Activated naive CD4-positive, alpha-beta T cell treated with anti-CD3 and anti-CD28 coated beads, Interleukin-2, amount 50 U/mL, for 16 hours (primary cell): ENCODE data around the gene C1QL3.

Source experiments
- DNase-seq: peaks from one replicate; pipeline ENCODE4 v3.0.0-alpha.2; 2020

Gene C1QL3

GRCh38 chr10:16521311-16522016, at the start of gene C1QL3:
Gene C1QL3 (minus strand): TSS chr10:16521879. CDS start chr10:16521065, 814 bp downstream.
- peak; percentile 19 for DNase-seq

GRCh38 chr10:16570731-16571130, 49.1 kb upstream of the C1QL3 start:
- DNase-seq: no peak

DNA sequence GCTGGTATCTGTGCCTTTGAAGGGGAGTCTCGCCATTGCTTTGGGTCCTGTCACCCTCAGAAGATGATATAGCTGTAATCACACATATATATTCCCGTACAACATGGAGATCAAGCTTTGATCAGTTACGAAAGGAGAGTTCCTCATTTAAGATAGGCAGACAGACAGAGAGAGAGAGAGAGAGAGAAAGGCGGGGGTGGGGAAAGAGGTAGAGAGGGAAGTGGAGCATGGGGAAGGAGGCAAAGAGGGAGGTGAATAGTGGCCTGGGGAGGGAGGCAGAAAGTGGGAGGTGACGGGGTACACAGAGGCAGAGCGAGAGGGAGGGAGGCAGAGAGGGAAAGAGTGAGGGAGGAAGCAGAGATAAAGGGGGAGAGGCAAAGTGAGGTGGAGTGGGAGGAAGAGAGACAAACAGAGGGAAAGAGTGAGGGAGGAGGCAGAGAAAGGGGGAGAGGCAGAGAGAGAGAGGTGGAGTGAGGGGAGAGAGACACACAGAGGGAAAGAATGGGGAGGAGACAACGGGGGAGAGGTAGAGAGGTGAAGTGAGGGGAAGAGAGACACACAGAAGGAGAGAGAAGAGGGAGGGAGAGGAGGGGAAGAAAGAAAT, 44.6 kb upstream of the C1QL3 start:
- no peak for DNase-seq

DNA sequence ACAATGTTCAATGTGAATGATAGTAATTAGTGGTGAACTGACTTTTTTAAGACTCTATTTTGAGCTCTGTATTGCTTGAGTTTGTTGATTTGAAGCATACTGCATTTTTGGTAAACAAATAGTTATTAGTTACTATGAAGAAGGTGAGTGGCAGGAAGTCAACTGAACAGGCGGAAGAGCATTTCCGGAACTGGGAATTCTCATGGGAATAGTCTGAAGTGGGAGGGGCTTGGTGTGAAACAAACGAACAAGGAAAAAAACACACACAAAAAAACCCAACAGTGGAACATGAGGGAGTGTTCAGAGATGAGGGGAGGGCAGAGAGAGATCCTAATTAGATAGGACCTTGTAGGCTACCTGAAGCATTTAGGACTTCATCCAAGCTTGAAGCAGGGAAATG, 43.9 kb upstream of the C1QL3 start:
- no peak for DNase-seq

DNA sequence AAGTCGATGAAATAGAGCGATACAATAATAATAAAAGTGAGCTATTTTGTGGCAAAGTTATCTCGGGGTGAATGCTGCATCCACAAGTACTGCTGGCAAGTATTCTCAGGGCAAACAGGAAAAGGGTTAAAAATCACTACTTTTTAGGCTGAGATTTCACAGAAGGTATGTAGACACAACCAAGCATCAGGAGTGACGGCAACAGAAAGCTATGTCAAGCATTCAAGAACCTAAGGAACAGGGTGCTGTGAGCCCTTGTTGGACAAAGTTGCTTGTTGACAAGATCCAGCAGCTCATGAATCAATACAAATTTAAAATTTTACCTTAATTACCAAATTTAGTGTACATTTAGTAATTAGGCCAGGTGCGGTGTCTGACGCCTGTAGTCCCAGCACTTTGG, 41.2 kb upstream of the C1QL3 start:
- DNase-seq: no peak

DNA sequence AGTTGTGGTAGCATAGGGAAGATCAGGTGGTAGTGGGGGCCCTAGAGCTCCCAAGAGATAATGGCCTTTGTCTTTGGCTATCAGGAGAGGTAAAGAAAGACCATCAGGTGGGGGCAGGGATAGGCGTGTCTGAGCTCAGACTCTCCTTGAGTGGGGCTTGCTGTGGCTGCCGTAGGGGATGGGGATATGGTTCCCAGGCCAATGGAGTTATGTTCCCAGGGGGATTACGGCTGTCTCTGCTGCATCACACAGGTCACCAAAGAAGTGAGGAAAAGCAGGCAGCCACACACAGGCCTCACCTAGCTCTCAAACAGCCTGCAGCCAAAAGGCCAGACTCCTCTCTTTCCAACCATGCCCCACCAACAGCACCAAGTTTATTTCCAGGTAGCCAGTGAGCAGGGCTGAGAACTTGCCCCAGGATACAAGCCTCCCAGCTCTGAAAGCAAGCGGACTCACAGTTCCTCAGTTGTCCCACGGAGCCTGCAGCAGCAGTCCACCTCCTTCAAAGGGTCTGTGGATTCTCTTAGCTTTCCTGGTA, 37.6 kb upstream of the C1QL3 start:
- no peak for DNase-seq

- no peak for DNase-seq
Observed at GRCh38 chr10:16547973-16548372, 26.3 kb upstream of the C1QL3 start.

DNA sequence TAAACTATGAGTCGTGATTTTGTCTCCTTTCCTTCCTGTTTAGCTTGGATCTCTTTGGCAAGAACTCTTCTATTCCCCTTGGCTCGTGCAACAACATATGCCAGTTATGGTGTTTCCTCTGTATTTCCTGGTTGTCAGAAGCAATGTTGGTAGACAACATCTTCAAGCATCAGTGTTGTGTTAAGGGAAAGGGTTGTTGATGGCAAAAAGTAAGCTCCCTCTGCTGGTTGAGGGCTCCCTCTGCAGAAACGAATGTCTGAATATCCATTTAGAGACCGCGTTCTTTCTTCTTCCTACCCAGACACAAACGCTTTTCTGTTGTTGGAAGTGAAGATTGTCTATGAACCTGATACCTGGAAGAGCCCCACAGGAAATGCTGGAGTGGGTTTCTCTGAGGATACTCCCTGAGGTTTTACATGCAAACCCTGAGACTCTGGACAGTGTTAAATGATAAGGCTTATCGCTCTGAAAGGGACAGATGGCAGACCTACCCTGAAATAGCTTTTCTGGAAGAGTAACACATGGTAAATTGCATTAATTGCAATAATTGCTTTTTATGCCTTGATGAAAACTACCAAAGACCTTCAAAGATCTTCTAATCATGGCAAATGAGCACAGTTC, 23.5 kb upstream of the C1QL3 start:
- DNase-seq: no peak

DNA sequence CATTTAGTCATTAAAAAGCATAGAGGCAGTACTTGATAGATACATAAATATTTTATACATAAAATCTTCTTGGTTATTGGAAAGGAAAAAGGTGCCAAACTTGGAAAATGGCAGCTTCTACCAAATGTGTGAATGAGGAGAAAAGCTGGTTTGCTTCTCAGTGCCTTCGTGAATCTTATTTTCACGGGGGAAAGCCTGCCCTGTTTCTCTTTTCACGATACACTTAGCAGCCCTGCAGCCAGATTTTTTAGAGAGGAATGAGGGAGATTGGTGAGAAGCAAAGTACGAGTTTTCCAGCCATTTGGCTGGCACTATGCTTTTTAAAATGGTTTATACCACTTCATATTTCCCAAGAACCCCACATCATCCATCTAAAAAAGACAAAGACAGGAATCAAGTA, 22.9 kb upstream of the C1QL3 start:
- no peak for DNase-seq

DNA sequence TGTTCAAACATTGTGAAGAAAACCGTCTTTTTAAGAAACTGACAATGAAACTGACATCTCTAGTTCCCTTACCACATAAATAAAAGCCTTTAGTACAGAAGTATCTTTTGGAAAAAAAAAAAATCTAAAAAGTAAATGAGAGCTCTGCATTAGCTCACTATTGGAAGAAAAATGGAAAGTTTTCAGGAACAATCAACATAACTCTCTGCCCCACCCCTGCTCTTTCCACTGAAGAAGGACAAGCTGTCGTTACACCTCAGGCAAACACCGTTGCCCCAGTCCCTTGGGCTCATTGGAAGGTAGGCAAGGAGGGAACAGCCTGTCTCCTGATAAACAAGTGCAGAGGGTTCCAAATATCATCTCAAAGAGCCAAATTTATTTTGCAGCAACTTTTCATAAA, 22.4 kb upstream of the C1QL3 start:
- DNase-seq: no peak

DNA sequence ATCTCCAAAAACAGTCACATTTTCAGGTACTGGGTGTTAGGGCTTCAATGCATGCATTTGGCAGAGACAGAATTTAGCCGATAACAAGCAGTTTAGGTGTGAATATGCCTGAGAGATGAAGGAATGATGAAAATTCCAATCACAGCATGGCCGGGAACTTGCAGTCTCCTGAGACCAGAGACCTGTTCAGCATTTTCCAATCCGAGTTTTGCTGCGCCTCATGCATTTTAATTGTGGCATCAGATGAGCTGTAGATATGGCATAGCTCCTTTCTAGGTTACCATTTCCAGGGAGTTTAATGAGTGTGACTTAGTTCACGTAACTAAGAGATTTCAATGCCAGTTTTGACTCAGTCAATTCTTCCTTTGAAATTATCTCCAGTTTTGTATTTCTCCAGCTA, 14.5 kb upstream of the C1QL3 start:
- DNase-seq: no peak

DNA sequence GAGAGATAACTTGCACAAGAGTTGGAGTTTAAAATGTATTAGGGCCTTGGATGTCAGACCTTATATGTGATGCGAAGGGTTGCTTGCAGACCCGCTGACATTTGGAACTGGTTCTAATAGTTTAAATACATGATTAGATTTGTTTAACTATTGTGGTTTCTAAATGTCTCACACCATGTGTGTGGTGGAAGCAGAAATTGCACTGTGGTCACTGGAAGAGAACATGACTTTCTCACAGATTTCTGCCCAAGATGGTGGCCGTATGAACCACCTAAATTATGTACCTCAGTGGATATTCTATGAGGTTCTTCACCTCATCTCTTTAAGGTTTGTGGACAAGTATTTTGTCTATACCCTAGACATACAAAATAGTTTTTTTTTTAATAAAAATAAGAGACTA, 8.2 kb upstream of the C1QL3 start:
- no peak for DNase-seq

DNA sequence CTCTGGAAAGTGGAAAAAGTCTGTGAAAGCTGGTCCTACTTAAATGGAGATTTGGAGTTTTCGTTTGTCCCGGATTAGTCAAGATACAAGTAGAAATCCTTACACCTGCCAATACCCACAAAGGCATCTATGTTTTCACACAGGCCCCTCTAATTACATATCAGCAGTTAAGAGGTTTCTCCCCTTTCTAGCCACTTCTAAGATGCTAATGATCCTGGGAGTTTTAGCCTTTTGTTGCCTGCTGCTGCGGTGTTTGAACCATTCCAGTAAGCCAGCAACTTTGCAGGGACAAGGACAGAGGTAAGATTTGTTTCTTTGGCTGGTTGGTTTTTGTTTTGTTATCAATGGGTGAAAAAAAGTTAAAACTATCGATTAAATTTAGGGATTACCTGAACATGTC, 5.8 kb upstream of the C1QL3 start:
- DNase-seq: no peak

DNA sequence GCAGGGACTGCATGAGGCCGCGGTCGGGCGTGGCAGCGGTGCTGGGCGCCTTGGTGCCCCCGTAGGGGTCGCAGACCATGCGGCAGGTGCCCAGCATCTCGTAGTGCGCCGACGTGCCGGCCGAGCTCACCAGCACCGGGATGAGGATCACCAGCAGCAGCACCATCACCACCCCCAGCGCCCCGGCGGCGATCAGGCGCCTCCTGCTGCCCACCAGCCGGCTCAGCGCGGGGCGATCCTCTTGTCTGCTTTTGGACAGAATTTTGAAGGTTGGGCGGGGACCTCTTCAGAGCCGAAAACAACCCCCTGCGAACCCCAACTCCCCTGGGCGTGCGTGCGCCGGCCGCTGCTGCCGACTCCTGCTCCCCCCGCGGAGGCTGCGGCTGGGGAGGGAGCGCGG, 779 bp downstream of the C1QL3 start:
- DNase-seq: peak; percentile 11

DNA sequence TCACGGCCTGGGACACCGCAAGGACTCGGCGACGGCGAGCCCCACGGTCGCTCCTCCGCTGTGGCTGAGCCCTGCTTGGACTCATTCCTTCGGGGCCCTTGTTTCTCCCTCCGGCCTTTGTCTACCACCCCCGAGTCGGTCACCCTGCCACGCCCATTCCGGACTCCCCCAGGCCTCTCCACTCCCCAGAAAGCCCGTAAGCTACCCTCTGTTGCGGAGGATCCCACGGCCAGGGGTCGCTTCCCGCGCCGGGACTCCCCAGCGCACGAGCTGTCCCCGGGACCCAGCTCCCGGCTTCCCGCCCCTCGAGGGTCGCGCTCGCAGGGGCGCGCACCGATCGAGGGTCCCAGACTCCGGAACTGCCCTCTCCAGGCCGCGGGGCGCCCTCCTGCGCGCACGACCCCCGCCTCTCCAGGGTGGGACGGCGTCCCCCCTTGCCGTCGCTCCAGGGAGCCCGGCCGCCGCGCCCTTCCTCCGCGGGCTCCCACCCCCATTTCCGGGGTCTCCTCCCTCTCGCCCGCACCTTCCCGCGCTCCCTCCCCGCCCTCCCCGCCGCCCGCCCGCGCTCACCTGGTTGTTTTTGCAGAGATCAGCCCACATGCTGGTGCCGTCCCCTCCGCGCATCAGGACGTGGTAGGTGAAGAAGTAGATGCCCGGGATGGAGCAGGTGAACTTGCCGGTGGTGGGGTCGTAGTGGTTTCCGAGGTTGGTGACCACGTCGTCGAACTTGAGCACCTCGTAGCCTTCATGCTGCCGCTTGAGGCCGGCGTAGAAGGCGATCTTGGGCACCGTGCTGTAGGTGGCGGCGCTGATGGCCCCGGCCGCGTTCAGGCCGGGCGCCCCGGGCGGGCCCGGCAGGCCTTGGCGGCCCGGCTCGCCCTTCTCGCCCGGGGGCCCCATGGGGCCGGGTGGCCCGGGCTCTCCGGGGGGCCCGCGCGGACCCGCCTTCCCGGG, 1.5 kb downstream of the C1QL3 start:
- peak; percentile 17 for DNase-seq

DNA sequence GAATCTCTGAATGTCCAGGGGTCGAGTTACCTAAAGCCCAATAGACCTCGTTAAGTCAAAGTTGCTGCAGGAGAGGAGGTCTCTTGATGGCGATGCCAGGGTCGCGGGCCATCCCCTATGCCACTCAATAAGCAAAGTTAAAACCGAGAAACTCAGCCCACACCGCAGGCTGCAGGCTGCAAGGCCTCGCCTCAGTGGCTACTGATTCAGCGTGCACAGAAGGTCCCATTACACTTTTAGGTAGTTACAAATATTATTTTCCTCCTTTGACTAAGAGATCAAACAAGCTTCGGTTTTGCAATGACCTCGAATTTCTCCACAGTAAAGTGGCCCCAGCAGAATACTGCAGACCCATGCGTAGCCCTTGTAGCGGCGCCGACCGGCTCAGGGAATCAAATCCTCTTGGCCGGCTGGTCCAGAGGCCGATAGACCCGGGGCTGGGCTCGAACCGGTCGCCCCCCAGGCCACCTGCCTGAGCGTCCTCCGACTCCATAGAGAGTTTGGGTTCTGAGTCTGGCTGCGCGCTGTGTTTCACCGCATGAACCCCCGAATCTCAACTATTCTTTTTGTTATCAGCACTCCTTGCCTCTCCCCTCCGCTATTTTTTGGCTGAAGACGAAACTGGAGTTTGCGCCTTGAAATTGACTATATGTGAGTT, 2.3 kb downstream of the C1QL3 start:
- DNase-seq: no peak

DNA sequence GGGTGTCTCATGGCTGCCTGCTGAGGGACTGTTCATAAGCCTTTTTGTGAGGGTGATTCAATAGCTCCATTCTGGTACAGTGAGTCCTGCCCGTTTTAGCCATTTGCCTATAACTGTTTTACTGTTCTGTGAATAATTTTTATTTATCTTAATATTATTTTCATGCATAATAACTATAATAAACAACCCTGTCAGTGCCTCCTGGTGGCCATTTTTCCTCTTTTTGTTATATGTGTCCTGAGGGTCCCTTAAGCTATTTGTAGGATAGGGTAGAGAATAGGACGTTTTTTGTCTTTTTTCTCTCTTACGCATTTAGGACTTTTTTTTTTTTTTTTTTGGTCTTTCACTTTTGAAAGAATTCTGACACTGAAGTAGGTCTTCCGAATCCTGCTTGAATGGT, 2.9 kb downstream of the C1QL3 start:
- DNase-seq: no peak

- no peak for DNase-seq
Observed at GRCh38 chr10:16510843-16511242, 10.8 kb downstream of the C1QL3 start.

GRCh38 chr10:16509996-16510395, 11.7 kb downstream of the C1QL3 start:
- no peak for DNase-seq

DNA sequence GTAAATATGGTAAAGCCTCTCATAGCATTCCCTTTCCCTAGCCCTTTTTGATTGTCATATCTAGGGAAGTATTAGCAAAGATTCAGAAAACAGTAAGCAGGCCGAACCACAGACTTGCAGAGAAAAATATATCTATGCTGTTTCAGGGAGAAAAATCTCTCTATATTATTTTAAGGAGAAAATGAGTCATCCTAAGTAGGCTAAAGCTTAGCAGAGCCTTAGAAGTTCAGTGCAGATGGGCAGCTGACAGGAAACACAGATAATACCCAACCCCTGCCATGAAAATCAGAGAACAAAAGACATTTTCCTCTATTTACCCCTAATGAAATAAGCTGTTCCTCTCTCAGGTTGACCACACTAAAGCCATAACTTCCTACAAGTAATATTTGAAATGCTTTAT, 16.5 kb downstream of the C1QL3 start:
- no peak for DNase-seq

GRCh38 chr10:16497911-16498310, 23.8 kb downstream of the C1QL3 start:
- no peak for DNase-seq

DNA sequence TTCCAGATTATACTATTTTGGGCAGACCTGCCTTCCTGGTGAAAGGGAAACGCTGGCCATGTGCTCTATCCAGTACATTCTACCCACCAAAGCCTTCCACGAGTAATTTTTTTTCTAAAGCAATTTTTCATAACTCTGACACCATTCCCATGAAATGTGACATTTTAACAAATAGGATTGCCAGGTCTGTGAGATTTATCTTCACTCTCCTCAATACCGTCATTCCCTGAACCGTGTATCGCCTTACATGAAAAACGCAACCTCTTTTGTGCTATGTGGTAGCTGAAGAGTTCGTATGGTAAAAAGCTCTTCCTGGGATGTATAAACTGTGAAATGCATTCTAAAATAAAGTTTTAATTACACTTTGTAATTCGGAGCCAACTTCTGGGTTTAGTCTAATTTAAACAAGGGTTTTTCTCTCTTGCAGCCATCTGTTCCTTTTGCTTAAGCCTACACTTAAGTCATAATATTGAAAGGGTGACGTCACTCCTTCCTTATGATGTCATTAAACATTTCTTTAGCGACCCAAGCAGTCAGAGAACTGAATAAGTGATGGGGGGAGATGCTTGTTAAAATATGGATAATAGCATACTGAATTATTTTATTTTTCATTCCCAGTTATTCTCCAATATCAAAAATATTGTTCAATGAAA, 27.7 kb downstream of the C1QL3 start:
- DNase-seq: no peak
